ENCODE results near the gene RBM12.

DNA sequence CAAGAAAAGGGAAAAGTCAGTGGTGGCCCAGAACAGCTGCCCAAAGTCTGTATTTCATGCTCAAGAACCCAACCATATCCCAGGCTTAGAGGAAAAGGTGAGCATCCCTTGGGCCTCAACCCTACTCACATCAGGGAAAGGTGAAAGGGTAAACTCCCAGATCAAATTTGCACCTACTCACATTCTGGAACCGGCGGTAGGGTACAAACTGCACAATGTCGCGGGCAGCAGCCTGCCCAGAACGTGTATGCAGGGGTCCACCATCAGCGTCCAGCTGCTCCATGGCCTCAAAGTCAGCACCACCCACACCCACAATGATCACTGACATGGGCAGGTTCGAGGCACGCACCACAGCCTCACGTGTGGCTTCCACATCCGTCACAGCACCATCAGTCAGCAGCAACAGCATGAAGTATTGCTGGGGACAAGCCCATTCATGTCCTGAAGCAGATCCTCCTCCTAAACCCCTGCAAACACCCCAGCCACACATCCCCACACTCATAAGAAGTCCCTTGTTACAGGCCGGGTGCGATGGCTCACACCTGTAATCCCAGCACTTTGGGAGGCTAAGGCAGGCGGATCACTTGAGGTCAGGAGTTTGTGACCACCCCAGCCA is 38.2 kb downstream of the RBM12 start:
- TF ChIP-seq POLR2A (IDR thresholded peaks at IDR 0.05; ENCODE audit: low read length): no peak
- TF ChIP-seq GATA1 (IDR thresholded peaks at IDR 0.05; ENCODE audit: low read depth, low read length): no peak
